NCI-H1436 (cell line): ENCODE measurements around the gene THBS3.
"Not testable (repeated sequence)": the region's sequence is repeated elsewhere in the genome, so short reads cannot be mapped to it uniquely, and the experiment has no call there.

Experiments used
- DNase-seq: peaks from one replicate; lab custom pipeline; 2025; lab: John Stamatoyannopoulos, UW

Gene THBS3

DNA sequence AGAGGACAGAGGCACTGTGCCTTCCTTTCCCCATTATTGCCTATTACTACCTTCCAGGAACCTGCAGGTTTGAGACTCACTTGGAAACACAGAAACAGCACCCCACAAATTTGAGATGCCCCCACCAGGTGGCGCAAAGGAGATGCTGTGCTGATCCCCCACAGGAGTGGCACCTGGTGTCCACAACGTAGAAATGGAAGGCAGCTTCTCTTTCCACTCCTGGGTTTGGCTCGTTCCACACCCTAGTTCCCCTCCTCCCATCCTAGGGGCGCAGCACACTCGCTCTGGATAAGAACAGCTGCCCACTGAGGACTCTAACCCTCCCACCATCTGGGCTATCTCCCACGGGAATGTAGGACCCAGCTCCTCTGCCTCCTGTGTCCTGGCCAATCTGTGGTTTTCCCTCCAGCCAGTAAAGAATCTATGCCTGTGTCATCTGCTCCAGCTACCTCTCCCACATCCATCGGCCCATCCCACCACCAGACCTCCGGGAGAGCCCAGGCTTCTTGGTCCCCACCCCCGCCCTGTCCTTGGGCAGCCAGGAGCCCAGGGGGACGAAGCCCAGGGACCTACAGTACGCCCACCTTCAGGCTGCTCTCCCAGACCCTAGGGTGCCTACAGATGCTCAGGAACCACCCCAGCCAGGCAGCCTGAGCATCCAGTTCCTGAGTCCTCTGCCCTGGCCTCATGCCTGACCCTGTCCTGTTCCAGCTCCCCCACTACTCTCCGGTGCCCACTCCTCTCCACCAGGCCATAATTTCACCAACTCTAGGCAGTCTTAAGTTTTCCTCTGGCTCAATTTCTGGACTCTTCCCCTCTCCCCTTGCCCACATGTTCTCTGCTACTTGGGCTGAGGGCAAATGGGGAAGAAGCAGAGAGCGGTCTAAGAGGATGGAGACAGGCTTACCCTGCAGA is 549 bp downstream of the THBS3 start:
- peak; percentile 77 for DNase-seq

DNA sequence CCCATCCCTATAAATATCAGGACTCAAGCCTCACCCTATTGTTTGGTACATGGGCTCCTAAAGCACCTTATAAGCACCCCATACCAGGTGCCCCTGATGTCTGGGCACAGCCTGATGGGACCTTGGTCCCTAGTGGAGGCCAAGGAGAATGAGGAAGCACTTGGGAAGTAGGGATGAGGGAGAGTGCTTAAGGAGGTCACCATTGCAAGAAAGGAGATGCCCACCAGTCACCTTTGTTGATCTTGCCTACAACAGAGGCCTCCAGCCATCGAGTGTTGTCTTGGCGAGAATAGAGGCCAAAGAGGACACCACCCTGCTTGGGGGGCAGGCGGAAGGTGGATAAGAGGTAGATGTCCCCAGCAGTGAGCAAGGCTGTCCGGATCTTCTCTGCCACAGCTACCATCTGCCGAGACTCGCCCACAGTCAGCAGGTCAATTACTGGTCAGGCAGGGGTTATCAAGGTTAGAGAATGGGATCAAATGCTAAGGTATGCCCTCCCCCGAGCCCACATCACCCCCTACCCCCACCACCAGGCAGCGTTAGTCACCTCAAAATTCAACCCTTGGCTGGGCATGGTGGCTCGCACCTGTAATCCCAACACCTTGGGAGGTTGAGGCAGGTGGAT is 1.6 kb downstream of the THBS3 start:
- DNase-seq: no peak

DNA sequence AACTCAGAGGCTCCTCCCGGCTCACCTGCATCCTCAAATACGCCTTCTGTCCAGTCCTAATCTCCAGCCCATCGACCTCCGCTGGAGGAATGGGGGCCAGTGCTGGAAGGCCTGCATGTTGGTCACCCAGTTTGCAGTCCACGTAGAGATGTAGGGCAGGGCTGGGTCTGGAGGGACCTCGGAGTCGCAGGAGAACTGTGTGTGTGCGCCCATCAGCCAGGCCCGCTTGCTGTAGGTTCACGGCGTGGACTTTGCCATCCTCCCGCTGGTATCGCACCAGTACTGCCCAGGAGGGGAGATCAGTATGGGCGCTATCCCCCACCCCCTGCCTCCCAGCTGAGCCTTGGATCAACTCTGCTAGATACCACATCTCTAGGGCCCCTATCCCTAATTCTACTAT is 2.7 kb downstream of the THBS3 start:
- DNase-seq: no peak

DNA sequence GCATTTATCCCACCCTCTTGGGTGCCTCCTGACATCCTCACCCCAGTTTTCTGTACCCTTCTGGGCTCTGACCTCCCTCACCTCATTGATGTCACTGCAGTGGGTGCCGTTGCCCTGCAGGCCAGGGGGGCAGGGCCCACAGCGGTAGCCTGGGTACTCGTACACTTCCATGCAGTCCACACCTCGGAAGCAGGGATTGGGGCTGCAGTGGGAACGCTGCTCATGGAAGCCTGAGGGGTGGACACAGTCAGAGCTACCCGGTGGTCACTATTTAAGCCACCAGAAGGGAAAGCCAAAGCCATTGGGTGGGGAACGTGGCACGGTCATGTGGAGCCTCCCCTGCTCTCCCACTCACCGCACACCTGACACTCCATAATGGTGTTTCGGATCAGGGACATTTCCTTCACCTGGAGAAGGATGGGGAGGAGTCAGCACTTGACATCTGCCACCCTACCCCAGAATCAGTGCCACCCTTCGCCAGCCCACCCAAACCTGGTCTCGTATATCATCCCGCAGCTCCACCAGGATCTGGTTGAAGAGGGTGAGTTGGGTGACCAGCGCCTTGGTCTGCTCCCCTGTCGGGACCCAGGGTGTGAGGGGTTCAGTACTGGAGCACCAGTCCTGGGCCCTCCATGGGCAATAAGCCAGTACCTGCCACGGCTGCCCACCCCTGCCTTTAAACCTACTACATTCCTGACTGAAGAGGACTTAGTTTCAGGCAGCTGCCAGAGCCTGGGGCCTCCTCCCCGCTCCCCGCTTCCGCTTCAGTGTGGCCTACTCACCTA is 4.8 kb downstream of the THBS3 start:
- DNase-seq: no peak

DNA sequence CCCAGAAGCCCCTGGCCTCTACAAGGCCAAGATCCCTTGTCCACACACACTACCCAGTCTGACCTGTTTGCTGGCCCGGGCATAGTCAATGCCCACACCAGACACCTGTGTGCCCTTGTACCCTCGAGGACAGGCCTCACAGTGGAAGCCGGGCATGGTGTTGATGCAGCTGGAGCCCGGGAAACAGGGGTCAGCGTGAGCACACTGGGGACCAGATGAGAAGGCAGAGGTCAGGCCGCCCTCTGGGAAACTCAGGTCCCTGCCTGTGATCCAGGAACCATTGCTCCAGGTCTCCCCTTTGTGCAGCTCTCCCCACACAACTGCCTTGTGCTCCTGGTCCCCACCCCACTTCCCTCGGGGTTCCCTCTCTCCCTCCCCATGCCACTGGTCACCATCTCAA is 5.5 kb downstream of the THBS3 start:
- no peak for DNase-seq

DNA sequence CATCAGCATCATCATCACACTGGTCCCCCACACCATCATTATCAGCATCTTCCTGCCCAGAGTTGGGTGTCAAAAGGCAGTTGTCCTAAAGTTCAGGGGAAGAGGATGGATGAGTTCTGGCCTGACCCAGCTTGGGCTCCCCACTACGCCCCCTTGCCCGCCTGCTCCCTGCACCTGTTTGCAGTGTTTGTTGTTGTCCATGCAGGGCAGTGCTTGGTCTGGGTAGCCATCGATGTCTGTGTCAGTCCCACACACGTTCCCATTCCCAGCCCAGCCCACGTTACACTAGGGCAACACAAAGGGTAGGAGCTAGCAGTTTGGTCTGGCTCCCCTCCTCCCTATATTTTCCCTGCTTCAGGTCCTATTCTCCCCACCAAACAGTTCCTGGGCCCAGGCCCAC is 6.8 kb downstream of the THBS3 start:
- DNase-seq: no peak

DNA sequence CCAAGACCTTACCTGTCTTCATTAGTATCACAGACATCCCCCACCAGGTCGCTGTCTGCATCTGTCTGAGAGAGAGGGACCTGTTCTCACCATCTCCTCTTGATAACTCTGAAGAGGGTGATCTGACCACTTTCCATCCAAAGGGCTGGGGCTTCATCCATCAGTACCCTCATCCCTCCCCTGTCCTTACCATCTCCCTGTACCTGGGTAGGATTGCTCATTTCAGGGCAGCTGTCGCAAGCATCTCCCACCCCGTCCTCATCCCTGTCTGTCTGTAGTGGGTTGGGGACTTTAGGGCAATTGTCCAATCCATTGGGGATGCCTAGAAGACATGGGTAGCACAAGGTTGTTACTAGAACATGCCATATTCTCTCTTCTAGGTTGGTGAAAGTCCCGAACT is 7.9 kb downstream of the THBS3 start:
- DNase-seq: no peak

DNA sequence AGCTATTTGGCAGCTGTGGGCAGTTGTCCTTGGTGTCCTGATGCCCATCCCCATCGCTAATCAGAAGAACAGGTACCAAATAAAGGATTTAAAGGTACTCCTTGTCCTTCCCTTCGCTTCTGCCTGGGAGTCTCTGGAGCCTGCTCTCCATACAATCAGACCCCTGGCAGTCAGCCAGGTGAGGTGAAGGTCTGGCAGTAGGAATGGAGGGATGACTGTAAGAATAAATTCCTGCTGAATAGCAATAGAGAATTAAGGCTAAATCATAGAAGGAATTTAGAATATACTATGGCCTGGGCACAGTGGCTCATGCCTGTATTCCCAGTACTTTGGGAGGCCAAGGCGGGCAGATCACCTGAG is 9.2 kb downstream of the THBS3 start:
- DNase-seq: no peak

DNA sequence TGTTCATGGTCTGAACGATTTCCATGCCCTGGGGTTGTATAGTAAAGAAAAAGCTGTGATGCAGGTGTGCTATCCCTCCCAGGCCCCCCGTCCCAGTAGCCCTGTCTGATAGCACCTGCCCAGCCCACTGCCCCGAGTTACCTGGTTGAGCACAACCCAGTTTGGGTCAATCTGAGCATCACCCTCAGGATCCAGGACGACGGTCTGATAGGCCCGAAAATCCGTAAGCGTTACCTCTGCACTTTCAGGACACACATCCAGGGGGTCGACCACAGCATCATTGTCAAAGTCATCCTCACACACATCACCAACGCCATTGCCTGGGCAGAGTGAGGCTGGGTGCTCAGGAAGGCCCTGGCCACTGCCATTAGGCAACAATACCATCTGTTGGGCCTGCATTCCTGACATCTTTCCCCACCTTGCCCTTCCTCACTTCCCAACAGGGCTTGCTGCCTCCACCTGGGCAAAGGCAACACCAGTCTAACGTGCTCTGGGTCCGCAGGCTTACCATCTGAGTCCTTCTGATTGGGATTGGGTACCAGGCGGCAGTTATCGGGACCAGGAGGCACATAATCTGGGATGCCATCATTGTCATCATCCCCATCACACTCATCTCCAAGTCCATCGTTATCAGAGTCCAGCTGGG is 9.7 kb downstream of the THBS3 start:
- no peak for DNase-seq

DNA sequence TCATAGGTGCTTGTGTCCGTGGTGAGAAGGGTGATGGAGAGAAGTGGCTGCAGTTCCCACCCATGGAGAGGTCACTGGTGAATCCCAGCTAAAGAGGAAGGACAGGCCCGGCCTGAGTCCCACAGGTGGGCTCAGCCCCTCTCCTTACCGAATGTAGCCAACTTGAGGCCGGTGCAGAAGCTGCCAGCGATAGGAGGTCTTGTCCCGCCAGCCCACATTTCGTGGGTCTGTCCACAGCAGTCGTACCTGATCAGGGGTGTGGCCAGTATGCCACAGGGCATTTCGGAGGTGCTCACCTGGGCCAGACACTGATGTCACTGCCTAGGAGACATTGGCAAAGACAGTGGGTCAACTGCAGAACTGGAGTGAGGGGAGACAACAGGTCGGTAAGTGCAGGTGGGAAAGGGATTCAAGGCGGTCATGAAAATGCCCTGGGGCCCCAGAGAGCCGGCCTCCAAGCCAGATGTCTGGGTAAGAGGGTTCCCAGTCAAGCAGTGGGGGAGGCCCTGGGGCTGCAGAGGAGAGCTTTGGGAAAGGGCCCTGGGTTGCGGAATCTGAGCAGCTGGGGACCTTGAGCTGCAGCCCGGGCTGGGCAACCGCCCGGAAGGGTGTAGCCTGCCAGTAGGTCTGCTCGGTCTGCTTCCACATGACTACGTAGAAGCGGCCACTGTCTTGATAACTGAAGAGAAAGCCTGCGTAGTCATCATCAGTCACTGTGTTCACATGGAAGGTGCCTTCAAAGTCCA is 10.6 kb downstream of the THBS3 start:
- DNase-seq: no peak

DNA sequence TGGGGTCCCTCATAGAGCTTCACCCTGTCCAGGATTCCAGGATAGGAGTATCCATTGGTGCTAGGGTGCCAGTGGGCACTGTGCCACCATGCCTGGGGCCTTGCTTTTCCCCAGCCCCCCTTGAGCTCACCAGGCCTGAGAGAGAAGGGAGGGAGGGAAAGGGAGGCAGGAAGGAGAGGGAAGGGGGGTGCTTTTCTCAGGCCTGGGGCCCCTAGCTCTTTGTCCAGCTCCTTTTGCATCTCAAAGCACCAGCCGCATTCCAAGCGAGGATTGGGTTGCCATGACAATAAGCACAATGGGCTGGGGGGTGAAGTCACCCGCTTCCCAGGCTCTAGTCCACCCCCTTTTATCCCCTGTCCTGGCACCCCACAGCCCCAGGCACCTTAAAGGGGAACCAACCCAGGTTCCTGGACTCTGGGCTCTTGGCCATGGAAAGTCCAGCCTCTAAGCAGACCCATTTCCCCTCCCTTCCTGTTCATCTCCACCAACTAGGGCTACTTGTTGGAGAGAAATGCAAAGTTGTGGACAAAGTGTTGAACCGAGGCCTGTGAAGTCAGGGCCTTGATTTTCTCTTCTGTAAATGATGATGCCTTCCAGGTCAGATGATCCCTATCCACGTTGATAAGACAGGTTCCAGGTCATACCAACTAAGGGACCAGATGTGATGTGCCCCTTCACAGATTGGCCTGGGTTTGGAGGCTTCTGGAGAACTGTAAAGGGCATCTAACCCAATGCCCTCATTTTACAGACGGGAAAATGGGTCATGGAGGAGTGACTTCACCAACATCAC is 11.4 kb downstream of the THBS3 start:
- DNase-seq: no peak

DNA sequence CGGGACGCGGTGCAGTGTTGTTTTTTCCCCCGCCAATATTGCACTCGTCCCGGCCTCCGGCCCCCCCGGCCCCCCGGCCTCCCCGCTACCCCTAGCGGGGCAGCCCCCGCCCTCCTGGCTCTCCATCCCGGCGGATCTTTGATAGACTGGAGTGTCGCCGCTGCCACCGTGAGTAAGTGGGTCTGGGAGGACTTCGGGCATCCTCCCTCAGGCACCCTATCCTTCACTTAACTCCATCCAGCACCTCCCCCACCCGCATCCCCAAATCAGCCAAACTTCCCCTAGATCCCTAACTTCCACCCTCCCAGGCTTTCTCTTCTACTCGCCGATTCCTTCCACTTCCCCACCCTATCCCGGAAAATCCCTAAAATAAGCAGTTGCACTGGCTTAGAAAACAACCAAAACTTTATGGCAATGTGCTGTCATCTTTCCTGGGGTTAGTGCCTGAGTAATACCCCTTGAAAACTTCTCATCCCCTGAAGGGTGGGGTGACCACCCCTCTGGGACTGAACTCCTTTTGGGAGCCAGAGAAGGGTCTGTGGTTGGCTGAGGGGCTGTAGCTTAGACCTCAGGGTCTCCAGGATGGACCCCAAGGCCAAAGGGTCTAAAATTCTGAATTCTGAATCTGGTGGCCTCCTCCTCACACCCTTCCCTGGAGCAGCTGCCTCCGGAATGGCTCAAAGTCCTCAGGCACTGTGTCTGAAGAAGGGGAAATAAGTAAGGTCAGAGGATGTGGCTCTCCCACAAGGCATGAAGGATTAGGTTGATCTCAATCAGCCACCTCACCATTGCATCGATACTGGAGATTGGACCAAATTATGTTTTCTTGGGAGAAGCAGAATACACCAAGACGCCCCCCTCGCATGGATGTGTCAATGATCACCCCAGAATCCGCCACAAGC is 12.2 kb downstream of the THBS3 start:
- no peak for DNase-seq

DNA sequence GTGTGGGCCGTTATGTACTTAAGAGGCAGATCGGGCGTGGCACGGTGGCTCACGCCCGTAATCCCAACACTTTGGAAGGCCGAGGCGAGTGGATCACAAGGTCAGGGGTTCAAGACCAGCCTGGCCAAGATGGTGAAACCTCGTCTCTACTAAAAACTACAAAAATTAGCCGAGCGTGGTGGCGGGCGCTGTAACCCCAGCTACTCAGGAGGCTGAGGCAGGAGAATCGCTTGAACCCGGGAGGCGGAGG is 13.8 kb downstream of the THBS3 start:
- DNase-seq: not testable (repeated sequence)

DNA sequence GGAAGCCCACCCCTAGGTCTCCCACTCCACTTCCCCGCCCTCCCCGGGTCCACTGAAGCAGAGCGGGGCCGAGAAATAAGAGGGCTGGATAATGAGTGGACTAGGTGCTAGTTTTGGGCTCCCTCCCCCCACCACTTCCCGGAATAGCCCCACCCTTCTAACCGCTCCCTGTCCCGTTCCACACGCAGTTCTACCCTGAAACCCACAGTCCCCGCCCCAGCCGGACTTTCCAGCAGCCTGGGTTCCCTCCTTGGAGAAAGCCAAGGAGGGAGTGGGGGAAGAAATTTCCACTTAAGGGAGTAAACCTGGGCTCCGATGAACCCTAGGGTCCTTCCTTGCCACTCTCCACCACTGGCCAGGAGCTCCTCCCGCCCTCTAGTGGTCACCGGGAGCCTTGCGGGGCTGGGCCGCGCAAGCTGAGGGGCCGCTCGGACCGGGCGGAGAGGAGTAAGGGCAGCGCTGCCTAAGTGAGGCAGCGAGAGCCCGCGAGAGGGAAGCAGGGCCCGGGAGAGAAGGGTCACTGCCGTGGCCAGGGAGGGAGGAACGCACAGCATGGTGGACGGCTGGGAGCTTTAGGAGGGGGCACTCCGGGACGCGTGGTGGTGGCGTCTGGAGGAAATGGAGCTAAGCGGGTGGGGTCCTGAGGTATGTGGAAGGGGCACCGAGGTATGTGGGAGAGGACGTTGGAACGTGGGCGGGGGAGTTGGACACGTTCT is 14.3 kb downstream of the THBS3 start:
- peak; percentile 72 for DNase-seq

DNA sequence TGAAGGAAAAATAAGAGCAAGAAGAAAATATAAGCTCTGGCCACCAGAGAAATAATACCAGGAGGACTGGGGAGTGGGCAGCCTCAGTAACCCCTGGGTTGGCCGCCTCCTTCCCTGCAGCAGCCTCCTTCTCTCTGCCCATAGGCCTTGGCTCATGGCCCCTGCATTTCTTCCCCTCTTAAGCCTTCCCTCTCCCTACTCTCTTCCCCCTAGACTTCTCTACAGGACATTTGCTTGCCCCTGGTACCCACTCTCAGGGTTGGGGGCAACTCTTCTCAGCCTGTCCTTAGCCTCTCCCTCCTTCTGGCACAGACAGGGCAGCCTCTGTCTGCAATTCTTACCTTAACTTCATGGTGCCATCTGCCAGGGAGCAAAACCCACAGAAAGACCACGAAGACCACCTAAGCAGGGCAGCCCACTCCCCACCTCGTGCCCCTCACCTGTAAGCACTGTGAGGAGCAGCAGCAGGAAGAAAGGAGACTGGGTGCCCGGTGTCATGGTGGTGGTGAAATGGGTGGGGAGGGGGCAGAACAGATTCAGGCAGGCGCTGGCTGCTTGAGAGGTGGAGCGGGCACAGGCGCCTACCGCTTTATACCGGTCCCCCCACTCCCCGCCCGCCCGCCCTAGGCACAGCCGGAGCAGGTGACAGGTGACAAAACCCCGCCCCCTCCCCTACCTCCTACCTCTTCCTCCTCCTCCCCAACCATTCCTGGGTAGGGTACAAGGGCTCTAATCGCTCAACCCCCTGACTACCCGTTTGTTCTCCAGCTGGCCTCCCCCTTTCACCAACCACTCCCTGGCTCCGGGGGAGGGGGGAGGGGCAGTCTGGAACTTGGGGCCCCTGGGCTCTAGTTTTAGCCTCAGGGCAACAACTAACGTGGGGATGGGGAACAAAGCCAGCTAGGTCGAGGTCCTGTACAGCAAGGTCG is 15.1 kb downstream of the THBS3 start:
- peak; percentile 71 for DNase-seq

DNA sequence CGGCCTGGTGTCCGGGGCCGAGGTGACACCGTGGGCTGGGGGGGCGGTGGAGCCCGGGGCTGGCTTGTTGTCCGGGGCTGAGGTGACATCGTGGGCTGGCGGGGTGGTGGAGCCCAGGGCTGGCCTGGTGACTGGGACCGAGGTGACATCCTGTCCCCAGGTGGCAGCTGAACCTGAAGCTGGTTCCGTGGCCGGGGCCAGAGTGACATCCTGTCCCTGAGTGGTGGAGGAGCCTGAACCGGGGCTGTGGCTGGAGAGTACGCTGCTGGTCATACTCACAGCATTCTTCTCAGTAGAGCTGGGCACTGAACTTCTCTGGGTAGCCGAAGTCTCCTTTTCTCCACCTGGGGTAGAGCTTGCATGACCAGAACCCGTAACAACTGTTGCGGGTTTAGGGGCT is 15.8 kb downstream of the THBS3 start:
- DNase-seq: no peak

DNA sequence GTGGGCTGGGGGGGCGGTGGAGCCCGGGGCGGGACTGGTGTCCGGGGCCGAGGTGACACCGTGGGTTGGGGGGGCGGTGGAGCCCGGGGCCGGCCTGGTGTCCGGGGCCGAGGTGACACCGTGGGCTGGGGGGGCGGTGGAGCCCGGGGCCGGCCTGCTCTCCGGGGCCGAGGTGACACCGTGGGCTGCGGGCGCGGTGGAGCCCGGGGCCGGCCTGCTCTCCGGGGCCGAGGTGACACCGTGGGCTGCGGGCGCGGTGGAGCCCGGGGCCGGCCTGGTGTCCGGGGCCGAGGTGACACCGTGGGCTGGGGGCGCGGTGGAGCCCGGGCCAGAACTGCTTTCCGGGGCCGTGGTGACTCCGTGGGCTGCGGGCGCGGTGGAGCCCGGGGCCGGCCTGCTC is 17.8 kb downstream of the THBS3 start:
- not testable (repeated sequence) for DNase-seq

DNA sequence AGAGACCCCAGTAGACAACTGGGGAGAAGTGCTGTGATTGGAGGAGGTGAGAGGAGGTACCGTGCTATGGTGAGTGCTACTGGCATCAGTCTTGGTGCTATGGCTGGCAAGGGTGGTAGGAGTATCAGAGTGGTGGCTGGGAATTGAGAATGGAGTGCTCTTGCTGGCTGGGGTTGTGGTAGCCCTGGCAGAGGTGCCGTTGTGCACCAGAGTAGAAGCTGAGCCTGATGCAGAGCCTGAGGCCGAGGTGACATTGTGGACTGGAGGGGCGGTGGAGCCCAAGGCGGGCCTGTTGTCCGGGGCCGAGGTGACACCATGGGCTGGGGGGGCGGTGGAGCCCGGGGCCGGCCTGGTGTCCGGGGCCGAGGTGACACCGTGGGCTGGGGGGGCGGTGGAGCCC is 19.4 kb downstream of the THBS3 start:
- DNase-seq: no peak
